Measurements from ENCODE around the gene CUTA.
"Not testable (repeated sequence)": the region's sequence is repeated elsewhere in the genome, so short reads cannot be mapped to it uniquely, and the experiment has no call there.

DNA sequence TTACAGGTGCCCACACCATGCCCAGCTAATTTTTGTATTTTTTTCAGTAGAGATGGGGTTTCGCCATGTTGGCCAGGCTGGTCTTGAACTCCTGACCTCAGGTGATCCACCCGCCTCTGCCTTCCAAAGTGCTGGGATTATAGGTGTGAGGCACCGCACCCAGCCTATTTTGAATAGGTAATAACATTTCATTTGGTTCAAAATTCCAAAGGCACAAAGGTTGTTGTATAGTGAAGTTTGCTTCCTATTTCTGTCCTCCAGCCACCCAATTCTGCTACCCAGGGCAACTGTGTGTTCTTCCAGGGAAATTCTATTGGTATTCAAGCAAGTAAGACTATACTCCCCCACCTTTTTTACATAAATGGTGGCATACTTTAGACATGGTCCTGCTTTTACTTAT, 19.3 kb downstream of the CUTA start:
- TF ChIP-seq EZH2phosphoT487 (IDR thresholded peaks at IDR 0.05; ENCODE audit: insufficient read depth, low read depth); EZH2 (IDR thresholded peaks at IDR 0.05; ENCODE audit: insufficient read depth, poor library complexity, severe bottlenecking): not testable (repeated sequence)

Measured in GM23248 (cell line).